Measurements from ENCODE around the gene ARHGDIA. TPM values are rescaled to one million over a fixed set of nuclear protein-coding genes. Genes with fewer than 3 reads are reported as not detected.

The ARHGDIA gene
- total and polyA plus RNA-seq, 2 of the 8 experiments (the other 6 are each of a cell fraction or from before 2014, with no cell fraction given) = 62.4 to 217 TPM

GRCh38 chr17:81842378-81842724 lies 28.8 kb downstream of the ARHGDIA start:
- Histone ChIP-seq H2BK120ac (replicated peaks; ENCODE audit: low read depth, low read length) (no peak overlapping the region), H3K23me2 (ENCODE audit: low read depth, low read length) (no peaks in the 10 kb centered on the region), H3K56ac (replicated peaks; ENCODE audit: insufficient read length, low read depth, low read length) (no peak overlapping the region), H3K4ac (replicated peaks; ENCODE audit: insufficient read length, low read depth, low read length) (no peak overlapping the region), H3K27ac (ENCODE audit: low read depth, low read length) (no peak overlapping the region), H3K36me3 (ENCODE audit: control insufficient read depth in 2 of 4, insufficient read depth in 4 of 4, low read length in 3 of 4) (peaks cover 12 to 42% (median 34%) of the 10 kb centered on the region in 4 experiments), H3K23ac (ENCODE audit: insufficient read length) (no peak overlapping the region), H3K14ac (ENCODE audit: insufficient read length) (no peak overlapping the region), H3K9ac (replicated peaks in 1 of 4; ENCODE audit: extremely low read depth in 1 of 4, low read depth in 3 of 4, low read length in 3 of 4) (no peak overlapping the region), H3K4me3 (ENCODE audit: extremely low read depth in 1 of 4, insufficient read depth in 2 of 4, low read depth in 3 of 4, low read length in 4 of 4) (no peak overlapping the region), H3K9me3 (ENCODE audit: insufficient read depth in 2 of 2, low read depth in 1 of 2, low read length in 1 of 2) (no peaks in the 10 kb centered on the region), H3K79me2 (ENCODE audit: control insufficient read depth in 1 of 2, insufficient read depth in 2 of 2, low read length in 2 of 2) (no peaks in the 10 kb centered on the region), H3K79me1 (ENCODE audit: low read depth, low read length) (no peaks in the 10 kb centered on the region), H3K4me2 (ENCODE audit: insufficient read depth in 1 of 2, low read depth in 2 of 2, low read length in 2 of 2) (no peak overlapping the region), H2AK5ac (ENCODE audit: low read depth, low read length) (no peak overlapping the region), H3K4me1 (replicated peaks in 1 of 4; ENCODE audit: control insufficient read depth in 3 of 4, insufficient read depth in 4 of 4, low read length in 3 of 4) (peaks cover 0 to 3% (median 0%) of the 10 kb centered on the region in 4 experiments; a peak in 2 of 7 replicates), H3K27me3 (replicated peaks in 1 of 4; ENCODE audit: control insufficient read depth in 3 of 4, extremely low read depth in 1 of 4, insufficient read depth in 3 of 4, low read length in 3 of 4) (no peaks in the 10 kb centered on the region; a peak in 2 of 7 replicates), H2BK20ac (ENCODE audit: low read length) (no peak overlapping the region), H4K20me1 (replicated peaks in 1 of 2; ENCODE audit: control insufficient read depth in 1 of 2, insufficient read depth in 2 of 2, low read length in 2 of 2) (peaks cover 2 to 12% of the 10 kb centered on the region in 2 experiments), H2BK12ac (ENCODE audit: low read depth, low read length) (no peak overlapping the region), H4K91ac (replicated peaks; ENCODE audit: insufficient read length, low read length) (no peak overlapping the region), H2AFZ (ENCODE audit: low read length) (no peak overlapping the region), H4K5ac (ENCODE audit: insufficient read length, low read depth, low read length) (no peak overlapping the region), H2BK15ac (ENCODE audit: low read length) (no peak overlapping the region), H4K8ac (ENCODE audit: extremely low read depth, insufficient read depth, low read length) (no peak overlapping the region), H3K18ac (ENCODE audit: extremely low read depth, low read length) (no peak overlapping the region), H2BK5ac (ENCODE audit: low read depth, low read length) (no peak overlapping the region)
- no peak for DNase-seq (ENCODE audit: low read depth in 1 of 2, low spot score in 2 of 2)
- CTCF ChIA-PET (ENCODE audit: partially characterized antibody) = interaction anchor here (1.3 to 1.6 kb wide), 3 partner anchors 9 to 118 kb away, joined by 3 read pairs; partner anchors contain the start of gene ARHGDIA
- WGBS, 2 experiments (ENCODE audit: extremely low coverage in 1 of 2, insufficient coverage in 1 of 2, insufficient read length in 1 of 2, insufficient replicate concordance in 2 of 2, low coverage in 1 of 2, low lambda C conversion rate in 2 of 2, missing lambda C conversion rate in 1 of 2) = 99% methylated on average over 10 of the region's 11 CpGs; no CpG with 5 or more reads in 1 of the 2 experiments
- POLR2A ChIA-PET (ENCODE audit: partially characterized antibody) = interaction anchor here (1.1 to 5.7 kb wide), 9 partner anchors 8 to 139 kb away, joined by 4 to 37 read pairs (median 6); partner anchors contain the start of genes MCRIP1, MRPL12, P4HB and PPP1R27
- TF ChIP-seq KDM4A (IDR thresholded peaks at IDR 0.05; ENCODE audit: low read depth, low read length, severe bottlenecking) = no peak
- TF ChIP-seq GABPA (IDR thresholded peaks at IDR 0.05; ENCODE audit: borderline replicate concordance, insufficient read depth, low read length) = no peak
- no peak for TF ChIP-seq RBBP5 (IDR thresholded peaks at IDR 0.05; ENCODE audit: borderline replicate concordance, low read depth, low read length)
- TF ChIP-seq EP300 (IDR thresholded peaks at IDR 0.05; ENCODE audit: borderline replicate concordance in 1 of 2, low read depth in 2 of 2, low read length in 2 of 2) = no peak
- no peak for TF ChIP-seq NANOG (IDR thresholded peaks at IDR 0.05; ENCODE audit: insufficient read depth, low read depth, low read length, poor library complexity, severe bottlenecking)
- TF ChIP-seq HDAC2 (IDR thresholded peaks at IDR 0.05; ENCODE audit: borderline replicate concordance in 1 of 2, low read depth in 2 of 2, low read length in 2 of 2) = no peak
- TF ChIP-seq ATF3 (IDR thresholded peaks at IDR 0.05; ENCODE audit: insufficient read depth, low read depth, low read length) = no peak
- no peak for TF ChIP-seq BACH1 (IDR thresholded peaks at IDR 0.05; ENCODE audit: low read length)
- TF ChIP-seq JUND (IDR thresholded peaks at IDR 0.05; ENCODE audit: low read length) = no peak
- TF ChIP-seq SUZ12 (IDR thresholded peaks at IDR 0.05; ENCODE audit: low read length) = no peak
- TF ChIP-seq ZNF274 (IDR thresholded peaks at IDR 0.05; ENCODE audit: borderline replicate concordance, extremely low read depth, low read length) = no peak
- FAIRE-seq = no peak
